Calu3 (cell line): ENCODE results near the gene FXYD3. TPM values are rescaled to one million over a fixed set of nuclear protein-coding genes. Genes with fewer than 3 reads are reported as not detected.
"Not testable (repeated sequence)": the region's sequence is repeated elsewhere in the genome, so short reads cannot be mapped to it uniquely, and the experiment has no call there.

Source experiments
- BruUV-seq: library from RNA; stranded (reverse); fragments of 400-500 nt; replicated peaks from 2 replicates; lab custom pipeline; 2021; lab: Mats Ljungman, UMichigan
- CTCF ChIA-PET: fragments of 300-600 bp; sonication (Branson Sonifier 250); formaldehyde crosslinking; loops from one replicate; lab custom pipeline; 2022; ENCODE audit warnings: antibody characterized with exemption; lab: Charles Lee
- DNase-seq: peaks from one replicate; pipeline ENCODE4 v3.0.0; 2022
- H3K27ac Mint-ChIP-seq: one replicate; pipeline ENCODE4 v1.8.0; 2022; ENCODE audit warnings: mixed read lengths; ENCODE audit not compliant: unreplicated experiment
- H3K27me3 Mint-ChIP-seq: one replicate; pipeline ENCODE4 v1.8.0; 2022; ENCODE audit warnings: mixed read lengths; ENCODE audit not compliant: unreplicated experiment
- H3K36me3 Mint-ChIP-seq: one replicate; pipeline ENCODE4 v1.8.0; 2022; ENCODE audit warnings: mild to moderate bottlenecking, moderate library complexity, mixed read lengths; ENCODE audit not compliant: insufficient read depth, unreplicated experiment
- H3K4me1 Mint-ChIP-seq: one replicate; pipeline ENCODE4 v1.8.0; 2022; ENCODE audit warnings: mild to moderate bottlenecking, low read depth, mixed read lengths; ENCODE audit not compliant: unreplicated experiment
- H3K4me3 Mint-ChIP-seq: one replicate; pipeline ENCODE4 v1.8.0; 2022; ENCODE audit warnings: mild to moderate bottlenecking, low read depth, moderate library complexity, mixed read lengths; ENCODE audit not compliant: unreplicated experiment
- H3K9me3 Mint-ChIP-seq: one replicate; pipeline ENCODE4 v1.8.0; 2022; ENCODE audit warnings: low read depth, mixed read lengths; ENCODE audit not compliant: unreplicated experiment
- CTCF ChIP-seq: fragments of 200-600 bp; IDR thresholded peaks from one replicate; pipeline ENCODE4 v1.8.0; 2022; ENCODE audit warnings: antibody characterized with exemption; ENCODE audit not compliant: unreplicated experiment
- intact Hi-C: fragments of 100-400 bp; cut with micrococcal nuclease; formaldehyde crosslinking; loops from one replicate; pipeline ENCODE4 v1.10.0; 2022; ENCODE audit not compliant: unreplicated experiment
- total RNA-seq: library from RNA; stranded (reverse); gene quantifications from 2 replicates; pipeline ENCODE4 v1.2.3, GENCODE V29; 2022

The FXYD3 gene
- total RNA-seq, 1 experiment from 2014 or later: 183 TPM

- CTCF ChIA-PET: no interaction called here
These were observed 15.7 kb upstream of the FXYD3 start for GRCh38 chr19:35099897-35100275.

GRCh38 chr19:35100588-35101533, 14.8 kb upstream of the FXYD3 start:
- H3K9me3 Mint-ChIP-seq: no peaks in the 10 kb centered on the region

More at GRCh38 chr19:35099897-35100275, 15.7 kb upstream of the FXYD3 start:
- no peak for DNase-seq
- no peaks in the 10 kb centered on the region for H3K9me3 Mint-ChIP-seq
- H3K4me3 Mint-ChIP-seq: no peak overlapping the region
- TF ChIP-seq CTCF: no peak
- intact Hi-C loops: no loop called here
- BruUV-seq: no TSS peak
- H3K27ac Mint-ChIP-seq: no peak overlapping the region
- H3K4me1 Mint-ChIP-seq: peaks cover 14% of the 10 kb centered on the region
- H3K36me3 Mint-ChIP-seq: no peaks in the 10 kb centered on the region
- H3K27me3 Mint-ChIP-seq: no peaks in the 10 kb centered on the region

GRCh38 chr19:35101949-35102348, 13.7 kb upstream of the FXYD3 start:
- CTCF ChIA-PET, H3K9me3 Mint-ChIP-seq, H3K36me3 Mint-ChIP-seq: not testable (repeated sequence)

More at GRCh38 chr19:35100588-35101533, 14.8 kb upstream of the FXYD3 start:
- Mint-ChIP-seq H3K4me3 (no peak overlapping the region), H3K27ac (no peak overlapping the region), H3K36me3 (no peaks in the 10 kb centered on the region), H3K4me1 (peaks cover 5% of the 10 kb centered on the region), H3K27me3 (no peaks in the 10 kb centered on the region)
- DNase-seq: no peak
- BruUV-seq: no TSS peak
- intact Hi-C loops: no loop called here
- CTCF ChIA-PET: no interaction called here
- TF ChIP-seq CTCF: no peak

GRCh38 chr19:35103614-35104013, 12.0 kb upstream of the FXYD3 start:
- BruUV-seq, intact Hi-C loops, DNase-seq, H3K9me3 Mint-ChIP-seq, H3K27me3 Mint-ChIP-seq, CTCF ChIA-PET, H3K4me3 Mint-ChIP-seq, H3K27ac Mint-ChIP-seq: not testable (repeated sequence)
- peaks cover 13% of the 10 kb centered on the region for H3K36me3 Mint-ChIP-seq
- peaks cover 12% of the 10 kb centered on the region for H3K4me1 Mint-ChIP-seq

More at GRCh38 chr19:35101949-35102348, 13.7 kb upstream of the FXYD3 start:
- intact Hi-C loops, H3K27ac Mint-ChIP-seq, H3K27me3 Mint-ChIP-seq, DNase-seq, H3K4me3 Mint-ChIP-seq, H3K4me1 Mint-ChIP-seq, BruUV-seq: not testable (repeated sequence)

GRCh38 chr19:35104361-35104760, 11.3 kb upstream of the FXYD3 start:
- no peak for DNase-seq
- BruUV-seq: no TSS peak
- TF ChIP-seq CTCF: no peak
- H3K4me3 Mint-ChIP-seq: no peak overlapping the region
- peaks cover 14% of the 10 kb centered on the region for H3K36me3 Mint-ChIP-seq
- H3K9me3 Mint-ChIP-seq: peaks cover 3% of the 10 kb centered on the region
- intact Hi-C loops: no loop called here
- CTCF ChIA-PET: no interaction called here
- H3K27ac Mint-ChIP-seq: no peak overlapping the region
- H3K27me3 Mint-ChIP-seq: no peaks in the 10 kb centered on the region
- peaks cover 16% of the 10 kb centered on the region for H3K4me1 Mint-ChIP-seq
